ENCODE data around the gene USP46.

USP46 gene

DNA sequence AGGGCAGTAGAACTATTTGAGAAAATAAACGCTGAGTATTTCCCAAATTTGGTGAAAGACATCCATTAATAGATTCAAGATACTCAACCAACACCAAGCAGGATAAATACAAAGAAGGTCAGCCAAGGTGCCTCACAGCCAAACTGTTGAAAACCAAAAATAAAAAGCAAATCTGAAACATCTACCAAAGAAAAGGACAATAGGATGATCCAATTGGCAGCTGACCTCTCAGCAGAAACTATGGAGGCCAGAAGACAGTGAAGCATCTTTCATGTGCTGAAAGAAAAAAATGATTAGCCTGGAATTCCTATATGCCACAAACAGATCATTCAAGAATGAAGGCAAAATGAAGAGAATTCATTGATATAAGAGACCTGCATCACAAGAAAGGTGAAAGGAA is 44.9 kb downstream of the USP46 start:
- Histone ChIP-seq H3K36me3 (ENCODE audit: insufficient read depth) (no peaks in the 10 kb centered on the region; the same call in 1 of the 2 replicates), H4K20me1 (ENCODE audit: insufficient read depth) (no peaks in the 10 kb centered on the region), H3K79me2 (ENCODE audit: insufficient read depth, low read depth) (no peaks in the 10 kb centered on the region), H3K9ac (no peak overlapping the region), H3K4me1 (ENCODE audit: low read depth, poor library complexity, severe bottlenecking) (no peaks in the 10 kb centered on the region), H3K27ac (no peak overlapping the region), H3K27me3 (ENCODE audit: insufficient read depth, low read depth) (no peaks in the 10 kb centered on the region), H2AFZ (ENCODE audit: low read depth) (no peak overlapping the region), H3K4me2 (no peak overlapping the region), H3K4me3 (IDR thresholded peaks at IDR 0.05; ENCODE audit: insufficient read depth, low read depth, low read length) (no peak overlapping the region)
- TF ChIP-seq, protein P1, sequence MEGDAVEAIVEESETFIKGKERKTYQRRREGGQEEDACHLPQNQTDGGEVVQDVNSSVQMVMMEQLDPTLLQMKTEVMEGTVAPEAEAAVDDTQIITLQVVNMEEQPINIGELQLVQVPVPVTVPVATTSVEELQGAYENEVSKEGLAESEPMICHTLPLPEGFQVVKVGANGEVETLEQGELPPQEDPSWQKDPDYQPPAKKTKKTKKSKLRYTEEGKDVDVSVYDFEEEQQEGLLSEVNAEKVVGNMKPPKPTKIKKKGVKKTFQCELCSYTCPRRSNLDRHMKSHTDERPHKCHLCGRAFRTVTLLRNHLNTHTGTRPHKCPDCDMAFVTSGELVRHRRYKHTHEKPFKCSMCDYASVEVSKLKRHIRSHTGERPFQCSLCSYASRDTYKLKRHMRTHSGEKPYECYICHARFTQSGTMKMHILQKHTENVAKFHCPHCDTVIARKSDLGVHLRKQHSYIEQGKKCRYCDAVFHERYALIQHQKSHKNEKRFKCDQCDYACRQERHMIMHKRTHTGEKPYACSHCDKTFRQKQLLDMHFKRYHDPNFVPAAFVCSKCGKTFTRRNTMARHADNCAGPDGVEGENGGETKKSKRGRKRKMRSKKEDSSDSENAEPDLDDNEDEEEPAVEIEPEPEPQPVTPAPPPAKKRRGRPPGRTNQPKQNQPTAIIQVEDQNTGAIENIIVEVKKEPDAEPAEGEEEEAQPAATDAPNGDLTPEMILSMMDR (conservative IDR thresholded peaks at IDR 0.05; ENCODE audit: low read depth, low read length), result no peak

DNA sequence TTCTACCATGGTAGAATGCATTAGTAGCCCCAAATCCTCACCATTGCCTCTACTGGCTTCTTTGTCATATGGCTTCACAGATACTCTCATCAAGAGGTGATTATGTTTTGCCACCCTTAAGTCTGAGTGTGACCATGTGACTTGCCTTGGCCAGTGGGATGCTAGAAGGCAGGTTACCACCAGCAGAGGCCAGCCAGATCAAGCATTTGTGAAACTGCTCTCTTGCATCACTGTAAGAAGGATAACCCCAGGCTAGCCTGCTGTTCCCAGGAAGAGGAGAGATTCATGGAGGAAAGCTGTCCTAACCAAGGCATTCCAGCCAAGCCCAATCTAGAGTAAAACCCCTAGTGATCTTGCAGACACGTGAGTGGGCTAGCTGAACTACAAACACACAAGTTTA is 46.8 kb downstream of the USP46 start:
- Histone ChIP-seq H3K27ac (no peak overlapping the region), H3K4me2 (no peak overlapping the region), H3K36me3 (ENCODE audit: insufficient read depth) (no peaks in the 10 kb centered on the region; the same call in 1 of the 2 replicates), H3K4me1 (ENCODE audit: low read depth, poor library complexity, severe bottlenecking) (no peaks in the 10 kb centered on the region), H3K27me3 (ENCODE audit: insufficient read depth, low read depth) (no peaks in the 10 kb centered on the region), H3K9ac (no peak overlapping the region), H3K79me2 (ENCODE audit: insufficient read depth, low read depth) (no peaks in the 10 kb centered on the region), H2AFZ (ENCODE audit: low read depth) (no peak overlapping the region), H4K20me1 (ENCODE audit: insufficient read depth) (no peaks in the 10 kb centered on the region), H3K4me3 (IDR thresholded peaks at IDR 0.05; ENCODE audit: insufficient read depth, low read depth, low read length) (no peak overlapping the region)
- TF ChIP-seq, protein P1 (conservative IDR thresholded peaks at IDR 0.05; ENCODE audit: low read depth, low read length), result no peak

DNA sequence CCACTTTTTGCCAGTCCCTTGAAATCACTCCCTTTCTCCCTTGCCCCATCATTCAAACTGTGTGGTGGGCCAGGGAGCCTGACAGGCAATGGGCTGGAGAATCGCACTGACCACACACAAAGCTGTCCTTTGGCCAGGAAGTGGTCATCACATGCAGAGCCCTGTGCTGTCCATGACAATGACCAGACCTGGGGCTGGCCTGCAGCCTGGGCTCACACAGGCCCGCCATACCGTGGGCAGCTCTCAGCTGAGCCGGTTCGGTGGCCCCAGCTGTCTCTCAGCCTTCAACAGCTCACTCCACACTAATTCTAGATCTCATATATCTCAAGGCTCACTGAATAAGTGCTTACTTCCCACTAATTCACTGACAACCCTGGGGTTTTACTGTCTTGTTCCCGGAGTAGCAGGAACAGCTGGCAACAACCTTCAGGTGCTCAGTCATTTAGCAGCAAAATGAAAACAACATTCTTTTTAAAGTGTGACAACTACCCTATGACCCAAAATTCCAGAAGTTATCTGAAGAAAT is 48.0 kb downstream of the USP46 start:
- H3K4me2 ChIP-seq, result no peak overlapping the region
- H2AFZ ChIP-seq (ENCODE audit: low read depth), result no peak overlapping the region
- H3K27ac ChIP-seq, result no peak overlapping the region
- H3K4me3 ChIP-seq (IDR thresholded peaks at IDR 0.05; ENCODE audit: insufficient read depth, low read depth, low read length), result no peak overlapping the region
- H3K9ac ChIP-seq, result no peak overlapping the region
- H3K27me3 ChIP-seq (ENCODE audit: insufficient read depth, low read depth), result no peaks in the 10 kb centered on the region
- no peaks in the 10 kb centered on the region for H4K20me1 ChIP-seq (ENCODE audit: insufficient read depth)
- no peaks in the 10 kb centered on the region for H3K4me1 ChIP-seq (ENCODE audit: low read depth, poor library complexity, severe bottlenecking)
- TF ChIP-seq, protein P1 (conservative IDR thresholded peaks at IDR 0.05; ENCODE audit: low read depth, low read length), result no peak
- no peaks in the 10 kb centered on the region; the same call in 1 of the 2 replicates for H3K36me3 ChIP-seq (ENCODE audit: insufficient read depth)
- no peaks in the 10 kb centered on the region for H3K79me2 ChIP-seq (ENCODE audit: insufficient read depth, low read depth)

DNA sequence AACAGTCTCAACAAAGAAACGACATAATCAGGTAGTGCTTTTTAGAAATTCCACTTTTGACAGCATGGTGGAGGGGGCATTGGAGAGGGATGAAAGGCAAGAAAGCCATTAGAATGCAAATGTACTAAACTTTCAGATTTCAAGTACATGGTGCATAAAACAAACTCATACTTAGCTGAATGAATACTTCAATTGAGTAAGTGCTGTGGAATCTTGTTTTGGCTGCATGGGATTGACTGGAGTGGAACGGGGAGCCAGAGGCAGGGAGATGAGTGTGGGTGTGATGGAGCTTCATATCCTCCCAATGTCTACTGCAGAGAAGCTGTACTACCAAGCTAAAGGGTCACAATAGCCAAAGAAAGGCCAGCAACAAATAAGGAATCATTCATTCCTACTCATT is 52.4 kb downstream of the USP46 start:
- Histone ChIP-seq H3K36me3 (ENCODE audit: insufficient read depth) (no peaks in the 10 kb centered on the region), H4K20me1 (ENCODE audit: insufficient read depth) (no peaks in the 10 kb centered on the region), H3K27ac (no peak overlapping the region), H3K4me3 (IDR thresholded peaks at IDR 0.05; ENCODE audit: insufficient read depth, low read depth, low read length) (no peak overlapping the region), H3K27me3 (ENCODE audit: insufficient read depth, low read depth) (no peaks in the 10 kb centered on the region), H3K4me2 (no peak overlapping the region), H2AFZ (ENCODE audit: low read depth) (no peak overlapping the region), H3K79me2 (ENCODE audit: insufficient read depth, low read depth) (no peaks in the 10 kb centered on the region), H3K9ac (no peak overlapping the region), H3K4me1 (ENCODE audit: low read depth, poor library complexity, severe bottlenecking) (no peaks in the 10 kb centered on the region)
- TF ChIP-seq, protein P1 (conservative IDR thresholded peaks at IDR 0.05; ENCODE audit: low read depth, low read length), result no peak
